GM23338 (cell line): ENCODE measurements around the gene C2CD4B. TPM values are rescaled to one million over a fixed set of nuclear protein-coding genes. Genes with fewer than 3 reads are reported as not detected.

Experiments
- ATAC-seq: fragments of 200-7000 bp; cut with Tn5 transposase; 3 replicates; pipeline ENCODE4 v1.9.1; 2020
- DNase-seq: peaks from one replicate; pipeline ENCODE4 v3.0.0-alpha.2; 2015; ENCODE audit warnings: low spot score
- H2AFZ ChIP-seq: fragments of 200-600 bp; sonication (generic); 2 replicates; pipeline ENCODE4 v1.8.0; 2016; ENCODE audit warnings: antibody characterized with exemption, mild to moderate bottlenecking, moderate library complexity
- H3F3A ChIP-seq: fragments of 200-600 bp; sonication (generic); replicated peaks from 2 replicates; pipeline ENCODE4 v1.8.0; 2017; ENCODE audit warnings: antibody characterized with exemption, mixed run types, low read depth
- H3K27ac ChIP-seq: fragments of 200-600 bp; sonication (generic); 2 replicates; pipeline ENCODE4 v1.6.1; 2016; ENCODE audit warnings: low read depth
- H3K27me3 ChIP-seq: fragments of 200-600 bp; sonication (generic); 2 replicates; pipeline ENCODE4 v1.8.0; 2016; ENCODE audit warnings: mild to moderate bottlenecking, mixed run types, moderate library complexity; ENCODE audit not compliant: insufficient read depth
- H3K36me3 ChIP-seq: fragments of 200-600 bp; sonication (generic); 2 replicates; pipeline ENCODE4 v1.8.0; 2016; ENCODE audit warnings: mild to moderate bottlenecking; ENCODE audit not compliant: insufficient read depth
- H3K4me1 ChIP-seq: fragments of 200-600 bp; sonication (generic); 2 replicates; pipeline ENCODE4 v1.8.0; 2016; ENCODE audit warnings: mild to moderate bottlenecking, moderate library complexity; ENCODE audit not compliant: insufficient read depth
- H3K4me2 ChIP-seq: fragments of 200-600 bp; sonication (generic); 2 replicates; pipeline ENCODE4 v1.7.1; 2017; ENCODE audit warnings: mixed run types
- H3K4me3 ChIP-seq: fragments of 200-600 bp; sonication (generic); 2 replicates; pipeline ENCODE4 v1.6.1; 2016; ENCODE audit warnings: mixed run types
- H3K79me2 ChIP-seq: fragments of 200-600 bp; sonication (generic); replicated peaks from 2 replicates; pipeline ENCODE4 v1.8.0; 2017; ENCODE audit warnings: mild to moderate bottlenecking; ENCODE audit not compliant: insufficient read depth
- H3K9me2 ChIP-seq: fragments of 200-600 bp; sonication (generic); 2 replicates; pipeline ENCODE4 v1.8.0; 2017; ENCODE audit not compliant: insufficient read depth
- H4K20me1 ChIP-seq: fragments of 200-600 bp; sonication (generic); replicated peaks from 2 replicates; pipeline ENCODE4 v1.8.0; 2017; ENCODE audit warnings: mild to moderate bottlenecking; ENCODE audit not compliant: insufficient read depth
- H3K27ac Mint-ChIP-seq: 2 replicates; pipeline ENCODE4 v1.8.0; 2020; ENCODE audit warnings: inconsistent platforms, mild to moderate bottlenecking, moderate library complexity, mixed read lengths
- H3K27me3 Mint-ChIP-seq: 3 replicates; pipeline ENCODE4 v1.8.0; 2022; ENCODE audit warnings: low read depth, mild to moderate bottlenecking, moderate library complexity, mixed read lengths, inconsistent platforms; ENCODE audit not compliant: insufficient read depth, poor library complexity
- H3K36me3 Mint-ChIP-seq: 3 replicates; pipeline ENCODE4 v1.8.0; 2021; ENCODE audit warnings: low read depth, mild to moderate bottlenecking, inconsistent platforms, moderate library complexity, mixed read lengths
- H3K4me1 Mint-ChIP-seq: 3 replicates; pipeline ENCODE4 v1.8.0; 2020; ENCODE audit warnings: mild to moderate bottlenecking, inconsistent platforms, mixed read lengths
- H3K4me3 Mint-ChIP-seq: 3 replicates; pipeline ENCODE4 v1.8.0; 2021; ENCODE audit warnings: moderate library complexity, mild to moderate bottlenecking, inconsistent platforms, mixed read lengths
- H3K9me3 Mint-ChIP-seq: 3 replicates; pipeline ENCODE4 v1.8.0; 2020; ENCODE audit warnings: moderate library complexity, mild to moderate bottlenecking, inconsistent platforms, mixed read lengths
- CREB1 ChIP-seq: fragments of 250-450 bp; sonication (Bioruptor Pico); IDR thresholded peaks from 2 replicates; pipeline ENCODE4 v1.5.0; 2020; ENCODE audit warnings: low read depth, mild to moderate bottlenecking, moderate library complexity
- CTCF ChIP-seq, 2 experiments: fragments of 200-600 bp in 1 of 2; sonication (generic) in 1 of 2; conservative IDR thresholded peaks; 2 replicates each; pipeline versions ENCODE4 v1.5.1 to v1.6.1; 2016 to 2017; ENCODE audit warnings: antibody characterized with exemption in 2 of 2, low read depth in 2 of 2, mild to moderate bottlenecking in 2 of 2, moderate library complexity in 1 of 2
- ETS1 ChIP-seq: IDR thresholded peaks from 2 replicates; pipeline ENCODE4 v1.6.1; 2016; ENCODE audit warnings: antibody characterized with exemption
- EZH2 ChIP-seq: fragments of 200-600 bp; sonication (generic); IDR thresholded peaks from one replicate; pipeline ENCODE4 v1.8.0; 2017; ENCODE audit warnings: antibody characterized with exemption, mild to moderate bottlenecking, low read depth; ENCODE audit not compliant: unreplicated experiment
- EZH2phosphoT487 ChIP-seq: fragments of 200-600 bp; sonication (generic); IDR thresholded peaks from one replicate; pipeline ENCODE4 v1.8.1; 2018; ENCODE audit warnings: antibody characterized with exemption; ENCODE audit not compliant: unreplicated experiment
- JUNB ChIP-seq: IDR thresholded peaks from one replicate; pipeline ENCODE4 v1.6.1; 2016; ENCODE audit warnings: antibody characterized with exemption; ENCODE audit not compliant: unreplicated experiment
- NANOG ChIP-seq: IDR thresholded peaks from 2 replicates; pipeline ENCODE4 v1.6.1; 2016; ENCODE audit warnings: antibody characterized with exemption, borderline replicate concordance
- POLR2AphosphoS5 ChIP-seq: IDR thresholded peaks from 2 replicates; pipeline ENCODE4 v1.6.1; 2016; ENCODE audit warnings: antibody characterized with exemption, low read depth
- REST ChIP-seq: IDR thresholded peaks from one replicate; pipeline ENCODE4 v1.6.1; 2018; ENCODE audit warnings: antibody characterized with exemption; ENCODE audit not compliant: unreplicated experiment
- STAT1 ChIP-seq: IDR thresholded peaks from one replicate; pipeline ENCODE4 v1.6.1; 2016; ENCODE audit warnings: antibody characterized with exemption; ENCODE audit not compliant: unreplicated experiment
- ZNF114 ChIP-seq: fragments of 250-450 bp; sonication (Bioruptor Pico); IDR thresholded peaks from 2 replicates; pipeline ENCODE4 v1.5.0; 2020; ENCODE audit warnings: mild to moderate bottlenecking, moderate library complexity
- ZNF331 ChIP-seq: fragments of 250-450 bp; sonication (Bioruptor Pico); IDR thresholded peaks from 2 replicates; pipeline ENCODE4 v1.5.0; 2020; ENCODE audit warnings: low read depth, mild to moderate bottlenecking, moderate library complexity
- polyA plus RNA-seq: library from polyadenylated mRNA; unstranded; fragments of >200 nt; fragmentation: Nextera tagmentation; extraction: Ambion mirVana; gene quantifications from 2 replicates; pipeline ENCODE4 v1.2.1, GENCODE V29; 2016
- total RNA-seq: library from RNA; depleted of rRNA; stranded (reverse); fragments of >200 nt; shearing (Covaris generic); gene quantifications from 2 replicates; pipeline ENCODE4 v1.2.3, GENCODE V29; 2014
- TF ChIP-seq, protein P1 (sequence below): fragments of 250-450 bp; sonication (Bioruptor Pico); IDR thresholded peaks from 2 replicates; pipeline ENCODE4 v1.5.0; 2020; ENCODE audit warnings: mild to moderate bottlenecking, moderate library complexity

Gene C2CD4B
- total and polyA plus RNA-seq, 2 experiments from 2014 or later = 1.5 TPM; not detected in 1

- H3K4me2 ChIP-seq = peak overlapping the region; percentile 23; the same call in 1 of the 2 replicates
- no peak overlapping the region for H3K4me3 Mint-ChIP-seq
- no peak overlapping the region for H3K27ac Mint-ChIP-seq
- peaks cover 16% of the 10 kb centered on the region for H3K4me1 Mint-ChIP-seq
- H3K4me1 ChIP-seq = 0 out of 2 replicates have a peak, but pooled peaks cover 4% of the 10 kb centered on the region
- H3K36me3 ChIP-seq = no peaks in the 10 kb centered on the region
- H3K27me3 ChIP-seq = no peaks in the 10 kb centered on the region
- no peaks in the 10 kb centered on the region for H3F3A ChIP-seq
- peaks cover 10% of the 10 kb centered on the region; the same call in 2 of the 3 replicates for H3K9me3 Mint-ChIP-seq
- peaks cover 10% of the 10 kb centered on the region; the same call in 1 of the 2 replicates for H3K9me2 ChIP-seq
- H3K27me3 Mint-ChIP-seq = peaks cover 3% of the 10 kb centered on the region
- no peak overlapping the region for H2AFZ ChIP-seq
- DNase-seq = peak; percentile 54
- ATAC-seq = peak; percentile 71
- no peaks in the 10 kb centered on the region for H3K79me2 ChIP-seq
- H3K4me3 ChIP-seq = no peak overlapping the region
- TF ChIP-seq EZH2 = no peak
- no peak for TF ChIP-seq CREB1 (CRISPR knock-in tag)
- TF ChIP-seq STAT1 = no peak
- TF ChIP-seq ZNF331 (CRISPR knock-in tag) = no peak
- TF ChIP-seq ETS1 = no peak
- no peak; a peak in 1 of 4 replicates for TF ChIP-seq CTCF (conservative IDR thresholded peaks at IDR 0.05; ENCODE audit: low read depth in 2 of 2)
- TF ChIP-seq NANOG = no peak
- no peak for TF ChIP-seq ZNF114 (CRISPR knock-in tag)
- TF ChIP-seq REST = no peak
- TF ChIP-seq JUNB = no peak
- TF ChIP-seq EZH2phosphoT487 = no peak
- TF ChIP-seq, protein P1, sequence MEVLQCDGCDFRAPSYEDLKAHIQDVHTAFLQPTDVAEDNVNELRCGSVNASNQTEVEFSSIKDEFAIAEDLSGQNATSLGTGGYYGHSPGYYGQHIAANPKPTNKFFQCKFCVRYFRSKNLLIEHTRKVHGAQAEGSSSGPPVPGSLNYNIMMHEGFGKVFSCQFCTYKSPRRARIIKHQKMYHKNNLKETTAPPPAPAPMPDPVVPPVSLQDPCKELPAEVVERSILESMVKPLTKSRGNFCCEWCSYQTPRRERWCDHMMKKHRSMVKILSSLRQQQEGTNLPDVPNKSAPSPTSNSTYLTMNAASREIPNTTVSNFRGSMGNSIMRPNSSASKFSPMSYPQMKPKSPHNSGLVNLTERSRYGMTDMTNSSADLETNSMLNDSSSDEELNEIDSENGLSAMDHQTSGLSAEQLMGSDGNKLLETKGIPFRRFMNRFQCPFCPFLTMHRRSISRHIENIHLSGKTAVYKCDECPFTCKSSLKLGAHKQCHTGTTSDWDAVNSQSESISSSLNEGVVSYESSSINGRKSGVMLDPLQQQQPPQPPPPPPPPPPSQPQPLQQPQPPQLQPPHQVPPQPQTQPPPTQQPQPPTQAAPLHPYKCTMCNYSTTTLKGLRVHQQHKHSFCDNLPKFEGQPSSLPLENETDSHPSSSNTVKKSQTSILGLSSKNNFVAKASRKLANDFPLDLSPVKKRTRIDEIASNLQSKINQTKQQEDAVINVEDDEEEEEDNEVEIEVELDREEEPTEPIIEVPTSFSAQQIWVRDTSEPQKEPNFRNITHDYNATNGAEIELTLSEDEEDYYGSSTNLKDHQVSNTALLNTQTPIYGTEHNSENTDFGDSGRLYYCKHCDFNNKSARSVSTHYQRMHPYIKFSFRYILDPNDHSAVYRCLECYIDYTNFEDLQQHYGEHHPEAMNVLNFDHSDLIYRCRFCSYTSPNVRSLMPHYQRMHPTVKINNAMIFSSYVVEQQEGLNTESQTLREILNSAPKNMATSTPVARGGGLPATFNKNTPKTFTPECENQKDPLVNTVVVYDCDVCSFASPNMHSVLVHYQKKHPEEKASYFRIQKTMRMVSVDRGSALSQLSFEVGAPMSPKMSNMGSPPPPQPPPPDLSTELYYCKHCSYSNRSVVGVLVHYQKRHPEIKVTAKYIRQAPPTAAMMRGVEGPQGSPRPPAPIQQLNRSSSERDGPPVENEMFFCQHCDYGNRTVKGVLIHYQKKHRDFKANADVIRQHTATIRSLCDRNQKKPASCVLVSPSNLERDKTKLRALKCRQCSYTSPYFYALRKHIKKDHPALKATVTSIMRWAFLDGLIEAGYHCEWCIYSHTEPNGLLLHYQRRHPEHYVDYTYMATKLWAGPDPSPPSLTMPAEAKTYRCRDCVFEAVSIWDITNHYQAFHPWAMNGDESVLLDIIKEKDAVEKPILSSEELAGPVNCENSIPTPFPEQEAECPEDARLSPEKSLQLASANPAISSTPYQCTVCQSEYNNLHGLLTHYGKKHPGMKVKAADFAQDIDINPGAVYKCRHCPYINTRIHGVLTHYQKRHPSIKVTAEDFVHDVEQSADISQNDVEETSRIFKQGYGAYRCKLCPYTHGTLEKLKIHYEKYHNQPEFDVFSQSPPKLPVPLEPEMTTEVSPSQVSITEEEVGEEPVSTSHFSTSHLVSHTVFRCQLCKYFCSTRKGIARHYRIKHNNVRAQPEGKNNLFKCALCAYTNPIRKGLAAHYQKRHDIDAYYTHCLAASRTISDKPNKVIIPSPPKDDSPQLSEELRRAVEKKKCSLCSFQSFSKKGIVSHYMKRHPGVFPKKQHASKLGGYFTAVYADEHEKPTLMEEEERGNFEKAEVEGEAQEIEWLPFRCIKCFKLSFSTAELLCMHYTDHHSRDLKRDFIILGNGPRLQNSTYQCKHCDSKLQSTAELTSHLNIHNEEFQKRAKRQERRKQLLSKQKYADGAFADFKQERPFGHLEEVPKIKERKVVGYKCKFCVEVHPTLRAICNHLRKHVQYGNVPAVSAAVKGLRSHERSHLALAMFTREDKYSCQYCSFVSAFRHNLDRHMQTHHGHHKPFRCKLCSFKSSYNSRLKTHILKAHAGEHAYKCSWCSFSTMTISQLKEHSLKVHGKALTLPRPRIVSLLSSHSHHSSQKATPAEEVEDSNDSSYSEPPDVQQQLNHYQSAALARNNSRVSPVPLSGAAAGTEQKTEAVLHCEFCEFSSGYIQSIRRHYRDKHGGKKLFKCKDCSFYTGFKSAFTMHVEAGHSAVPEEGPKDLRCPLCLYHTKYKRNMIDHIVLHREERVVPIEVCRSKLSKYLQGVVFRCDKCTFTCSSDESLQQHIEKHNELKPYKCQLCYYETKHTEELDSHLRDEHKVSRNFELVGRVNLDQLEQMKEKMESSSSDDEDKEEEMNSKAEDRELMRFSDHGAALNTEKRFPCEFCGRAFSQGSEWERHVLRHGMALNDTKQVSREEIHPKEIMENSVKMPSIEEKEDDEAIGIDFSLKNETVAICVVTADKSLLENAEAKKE = no peak
- no peak for TF ChIP-seq POLR2AphosphoS5
- H3K27ac ChIP-seq = no peak overlapping the region
- H3K36me3 Mint-ChIP-seq = peaks cover 8% of the 10 kb centered on the region; the same call in 2 of the 3 replicates
- H4K20me1 ChIP-seq = no peaks in the 10 kb centered on the region
Observed at GRCh38 chr15:62142736-62143135, 22.3 kb downstream of the C2CD4B start.
